Activated T-cell treated with anti-CD3 and anti-CD28 coated beads for 4 hours (primary cell): ENCODE results near the gene NACC1.

Experiments used
- DNase-seq: peaks from one replicate; pipeline ENCODE4 v3.0.0-alpha.2; 2020

Gene NACC1

DNA sequence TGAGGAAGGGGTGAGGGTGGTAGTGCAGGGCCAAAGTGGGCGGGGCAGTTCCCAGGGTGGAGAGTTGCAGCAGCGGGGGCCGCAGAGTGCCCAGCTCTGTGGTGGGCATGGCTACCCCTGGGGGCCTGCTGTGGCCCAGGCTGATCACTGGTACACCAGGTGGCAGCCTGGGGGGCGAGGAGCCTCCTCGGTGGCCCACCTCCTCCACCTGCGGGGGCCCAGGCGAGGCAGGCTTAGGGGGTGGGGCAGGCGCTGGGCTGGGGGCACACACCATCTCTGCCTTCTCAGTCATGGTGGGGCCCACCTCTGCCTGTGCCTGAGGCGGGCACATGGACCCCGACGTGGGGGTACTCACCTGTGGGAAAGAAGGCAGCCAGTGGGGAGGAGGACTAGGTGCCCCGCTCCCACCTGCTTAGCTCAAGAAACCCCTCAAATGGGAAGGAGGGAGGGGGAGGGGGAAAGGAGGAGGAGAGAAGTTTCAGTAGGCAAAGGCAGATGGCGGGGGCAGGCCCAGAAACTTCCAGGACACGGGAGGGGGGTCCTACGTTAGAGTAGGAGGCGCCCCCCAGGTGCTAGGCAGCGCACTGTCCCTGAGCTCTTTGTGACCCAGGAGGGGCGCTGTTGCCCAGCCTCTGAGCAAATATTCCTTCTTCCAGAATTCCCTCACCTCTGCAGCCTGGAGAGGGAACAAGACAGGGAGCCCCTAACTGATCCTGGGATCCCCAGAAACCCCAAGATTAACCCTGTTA is 17.0 kb upstream of the NACC1 start:
- DNase-seq = no peak

DNA sequence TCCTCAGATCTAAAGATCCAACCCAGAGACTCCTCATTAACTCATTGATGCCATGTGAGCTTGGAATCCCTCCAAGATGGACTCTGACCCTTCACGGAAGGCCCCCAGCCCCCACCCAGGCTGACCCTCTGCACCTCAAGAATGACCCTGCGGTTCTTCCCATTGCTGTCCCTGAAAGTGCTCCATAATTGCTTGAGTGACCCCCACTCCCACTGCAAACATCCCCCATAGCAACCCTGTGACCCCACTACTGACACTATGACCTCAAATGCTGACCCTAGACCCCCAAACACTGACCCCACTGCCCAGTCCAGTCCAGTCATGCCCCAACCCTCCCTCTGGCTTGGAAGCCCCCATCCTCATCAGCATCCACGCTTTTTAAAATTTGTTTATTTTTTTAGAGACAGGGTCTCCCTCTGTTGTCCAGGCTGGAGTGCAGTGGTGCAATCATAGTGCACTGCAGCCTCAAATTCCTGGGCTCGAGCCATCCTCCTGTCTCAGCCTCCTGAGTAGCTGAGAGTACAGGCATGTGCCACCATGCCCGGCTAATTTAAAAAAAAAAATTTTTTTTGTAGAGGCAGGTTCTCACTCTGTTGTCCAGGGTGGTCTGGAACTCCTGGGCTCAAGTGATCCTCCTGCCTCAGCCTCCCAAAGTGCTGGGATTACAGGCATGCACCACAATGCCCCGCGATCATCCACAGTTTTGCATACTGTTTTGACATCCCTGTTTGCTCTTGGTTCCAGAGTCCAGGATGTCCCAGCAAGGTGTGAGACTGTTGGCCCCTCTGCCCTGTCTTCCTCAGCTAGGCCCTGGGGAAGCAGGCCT is 16.3 kb upstream of the NACC1 start:
- no peak for DNase-seq

DNA sequence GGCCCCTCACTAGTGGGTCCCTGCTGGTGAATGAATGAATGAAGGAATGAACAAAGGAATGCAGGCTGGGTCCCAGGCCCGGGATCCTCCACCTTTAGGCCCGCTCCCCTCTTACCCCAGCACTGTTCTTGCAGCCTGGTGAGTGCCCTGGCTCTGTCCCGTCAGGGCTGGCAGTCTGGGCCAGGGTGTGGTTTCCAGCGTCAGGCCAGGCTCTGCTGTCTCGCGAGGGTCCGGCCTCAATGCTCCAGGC is 15.7 kb upstream of the NACC1 start:
- no peak for DNase-seq

DNA sequence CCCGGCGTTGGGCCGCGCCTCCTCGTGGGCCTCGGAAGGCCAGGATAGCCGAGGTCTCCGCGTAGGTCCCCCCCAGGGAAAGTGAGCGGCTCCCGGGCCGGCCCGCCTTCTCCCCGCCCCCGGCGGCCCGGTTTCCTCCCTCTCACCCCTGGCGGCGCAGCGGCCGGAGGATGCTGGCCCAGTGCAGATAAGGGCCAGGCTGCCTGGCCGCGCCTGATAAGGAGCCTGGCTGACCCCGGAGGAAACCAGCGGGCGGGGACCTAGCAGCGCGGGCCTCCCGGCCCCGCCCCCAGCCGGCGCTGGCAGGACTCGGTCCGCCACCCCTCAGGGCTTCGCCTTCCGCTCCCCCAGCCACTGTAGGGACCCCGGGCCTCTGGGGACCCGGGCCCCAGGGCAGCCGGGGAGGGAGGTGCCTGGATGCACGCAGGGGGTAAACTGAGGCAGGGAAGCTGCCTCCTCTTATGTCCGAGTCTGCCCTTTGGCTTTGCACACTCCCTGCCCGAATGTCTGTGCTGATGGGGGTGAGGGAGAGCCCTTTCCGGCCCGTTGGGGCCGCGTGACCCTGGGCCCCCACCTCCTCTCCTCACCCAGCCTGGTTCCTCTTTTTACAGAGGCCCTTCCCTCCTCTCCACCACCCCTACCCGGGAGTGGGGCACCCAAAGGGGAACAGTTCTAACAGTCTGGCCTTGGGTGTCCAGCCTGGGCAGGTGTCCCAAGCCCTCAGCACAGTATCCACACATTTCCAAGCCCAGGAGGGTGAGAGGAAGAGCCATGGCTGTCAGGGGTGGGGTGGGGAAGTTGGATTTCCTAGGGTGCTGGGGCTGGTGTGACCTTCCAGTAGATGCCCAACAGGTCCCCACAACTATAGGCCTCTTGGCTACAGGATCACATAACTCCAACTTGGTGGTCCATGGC is 15.1 kb upstream of the NACC1 start, which contains the start of gene LYL1:
Gene LYL1, minus strand, starts transcription at position 193 of the 915 bp plus-strand sequence. CDS start 1,687 bp downstream, outside the sequence.
- no peak for DNase-seq

DNA sequence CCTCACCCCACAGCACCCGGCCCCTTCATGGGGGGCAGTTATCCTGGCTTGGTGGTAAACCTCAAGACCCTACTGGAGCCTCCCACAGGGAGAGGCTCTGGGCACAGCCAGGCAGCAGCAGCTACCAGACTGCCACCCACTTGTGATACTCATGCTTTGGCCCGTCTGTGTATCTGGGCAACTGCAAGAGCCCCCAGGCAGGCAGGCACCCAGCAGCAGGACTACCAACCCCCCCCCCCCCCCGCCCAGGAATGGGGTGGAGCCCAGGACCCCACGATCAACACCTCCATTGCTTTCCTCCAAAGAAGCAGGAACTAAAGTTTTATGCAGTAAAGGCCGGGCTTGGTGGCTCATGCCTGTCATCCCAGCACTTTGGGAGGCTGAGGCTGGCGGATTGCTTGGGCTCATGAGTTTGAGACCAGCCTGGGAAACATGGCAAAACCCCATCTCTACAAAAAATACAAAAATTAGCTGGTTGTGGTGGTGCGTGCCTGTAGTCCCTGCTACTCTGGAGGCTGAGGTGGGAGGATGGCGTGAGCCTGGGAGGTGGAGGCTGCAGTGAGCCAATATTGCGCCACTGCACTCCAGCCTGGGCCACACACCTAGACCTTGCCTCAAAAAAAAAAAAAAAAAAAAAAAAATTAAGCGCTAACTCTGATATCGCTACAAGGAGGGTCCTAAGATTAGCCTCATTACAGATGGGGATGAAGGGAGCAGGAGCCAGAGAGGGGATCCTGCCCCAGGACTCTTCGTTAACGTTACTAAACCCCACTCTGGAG is 14.3 kb upstream of the NACC1 start:
- no peak for DNase-seq

DNA sequence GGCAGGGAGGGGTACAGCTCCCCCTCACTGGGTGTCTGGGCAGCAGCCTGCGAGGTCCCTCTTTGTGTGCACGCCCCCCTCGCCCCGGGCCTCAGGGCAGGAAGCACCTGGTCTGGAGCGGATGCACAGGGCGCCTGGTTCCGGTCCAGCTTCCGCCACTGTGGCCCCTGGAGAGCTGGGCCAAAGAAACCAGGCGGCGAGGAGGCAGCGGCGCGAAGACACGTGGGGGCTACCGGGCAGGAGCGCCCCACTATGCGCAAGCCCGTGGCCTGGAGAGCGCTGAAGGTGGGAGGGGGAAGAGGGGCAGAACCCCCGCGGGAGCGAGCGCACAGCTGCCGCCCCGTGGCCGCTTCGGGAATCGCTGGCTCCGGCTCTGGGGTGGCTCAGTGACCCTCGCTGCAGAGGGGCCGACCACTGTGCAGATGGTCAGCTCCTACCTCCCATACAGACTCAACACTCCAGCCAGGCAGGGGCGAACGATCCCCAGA is 13.7 kb upstream of the NACC1 start:
- DNase-seq = peak; percentile 55

DNA sequence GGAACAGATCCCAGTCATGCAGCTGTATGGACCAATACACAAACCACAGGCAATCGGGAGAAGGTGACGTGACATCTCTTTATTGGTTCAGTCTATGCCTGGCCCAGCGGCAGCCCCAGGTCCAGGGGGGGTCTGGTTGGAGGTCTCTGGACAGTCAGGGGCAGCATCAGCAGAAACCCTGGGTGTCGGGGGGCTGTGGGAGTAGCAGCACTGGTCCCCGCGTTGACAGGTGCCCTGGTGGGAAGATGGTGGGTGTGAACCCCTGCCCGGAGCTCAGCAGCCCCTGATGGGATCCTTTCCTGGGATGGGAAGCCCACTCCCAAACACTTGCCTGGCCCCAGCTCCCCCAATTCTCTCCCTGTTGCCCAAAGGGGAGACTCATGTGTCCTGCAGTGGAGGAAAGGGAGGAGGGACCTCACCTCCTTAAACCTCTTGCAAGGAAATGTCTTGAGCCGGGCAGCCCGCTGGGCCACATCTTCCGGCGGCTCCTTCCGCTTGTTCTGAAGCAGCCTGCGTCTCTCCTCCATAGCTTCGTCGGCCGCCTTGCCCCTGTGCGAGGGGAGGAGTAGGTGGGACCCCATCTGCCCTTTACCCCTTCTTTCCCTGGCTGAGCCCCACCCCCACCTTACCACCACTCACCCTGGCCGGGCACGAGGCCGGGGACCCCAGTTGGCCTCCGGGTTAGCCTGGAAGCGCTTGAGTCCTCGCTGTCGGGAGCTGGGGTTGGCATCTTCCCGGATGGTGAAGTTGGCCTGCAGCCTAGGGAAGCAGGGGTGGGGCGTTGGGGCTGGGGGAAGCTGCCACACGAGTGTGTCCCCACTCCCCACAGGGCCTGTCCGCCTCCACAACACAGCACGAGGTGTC is 13.0 kb upstream of the NACC1 start:
- no peak for DNase-seq

DNA sequence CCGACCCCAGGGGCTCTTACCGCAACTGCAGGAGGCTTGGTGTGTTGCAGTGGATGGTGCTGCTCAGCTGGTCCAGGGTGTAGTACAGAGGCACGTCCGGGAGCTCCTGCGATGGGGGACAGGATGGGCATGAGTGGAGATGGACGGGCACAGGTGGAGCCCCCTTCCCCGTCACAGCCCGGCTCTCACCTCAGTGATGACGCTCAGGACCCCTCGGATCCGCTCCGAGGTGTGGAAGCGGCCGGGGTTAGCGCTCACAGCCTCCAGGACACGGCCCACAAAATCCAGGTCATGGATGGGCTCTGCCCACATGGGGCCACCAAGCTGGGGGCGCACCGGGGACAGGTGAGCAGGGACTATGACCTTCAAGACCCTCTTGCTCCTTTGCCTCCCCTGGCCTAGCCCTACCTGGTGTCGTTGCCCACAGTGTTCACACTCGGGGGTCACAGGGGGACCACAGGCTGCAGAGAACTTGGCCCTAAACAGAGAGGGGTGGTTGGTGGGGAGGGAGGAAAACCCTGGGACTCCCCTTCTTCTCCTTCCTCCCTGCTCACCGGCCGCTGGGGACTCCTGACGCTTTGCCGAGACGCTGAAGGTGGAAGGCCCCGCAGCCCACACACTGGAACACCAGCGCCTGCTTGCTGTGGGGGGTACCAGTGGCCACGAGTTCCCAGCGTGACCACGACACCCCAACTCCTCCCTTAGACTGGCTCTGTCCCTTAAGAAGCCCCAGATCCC is 8.5 kb upstream of the NACC1 start:
- no peak for DNase-seq

DNA sequence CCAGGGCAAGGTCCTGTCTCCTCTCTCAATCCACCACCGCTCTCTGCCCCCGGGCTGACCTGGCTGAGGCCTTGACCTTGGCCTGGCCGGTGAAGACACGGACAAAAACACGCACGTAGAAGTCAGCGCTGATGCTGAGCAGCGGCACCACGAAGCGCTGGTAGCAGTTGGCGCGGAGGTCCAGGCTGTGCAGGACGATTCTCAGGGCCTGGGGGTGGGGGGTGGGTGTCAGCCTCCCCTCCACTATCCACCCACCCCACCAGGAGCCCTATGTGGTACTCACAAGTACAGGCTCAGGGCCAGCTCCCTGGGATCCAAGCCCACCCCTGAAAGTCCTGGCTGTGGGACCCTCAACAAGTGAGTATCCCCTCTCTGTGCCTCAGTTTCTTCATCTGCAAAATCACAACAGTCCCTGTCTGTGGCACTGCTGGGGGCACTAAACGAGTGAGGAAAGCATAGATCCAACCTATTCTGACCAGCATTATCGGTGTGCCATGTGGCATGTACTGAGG is 7.9 kb upstream of the NACC1 start:
- DNase-seq = no peak

DNA sequence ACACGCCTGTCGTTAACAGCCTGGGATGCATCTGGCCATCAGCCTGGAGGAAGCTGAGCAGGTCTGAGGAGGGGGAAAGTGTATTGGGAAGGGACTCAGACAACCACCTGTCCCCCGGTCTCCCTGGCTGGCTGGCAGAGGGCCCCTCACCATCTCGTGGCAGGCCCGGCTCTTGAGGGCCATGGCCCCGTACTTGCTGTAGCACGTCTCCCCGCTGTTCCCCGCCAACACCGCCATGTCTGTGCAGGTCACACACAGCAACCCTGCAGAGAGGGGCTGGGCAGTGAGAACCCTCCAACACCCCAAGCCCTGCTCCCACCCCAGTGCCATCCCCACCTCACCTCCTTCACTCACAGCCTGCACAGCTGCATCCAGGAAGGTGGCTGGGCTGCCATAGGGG is 5.5 kb upstream of the NACC1 start:
- DNase-seq = no peak

DNA sequence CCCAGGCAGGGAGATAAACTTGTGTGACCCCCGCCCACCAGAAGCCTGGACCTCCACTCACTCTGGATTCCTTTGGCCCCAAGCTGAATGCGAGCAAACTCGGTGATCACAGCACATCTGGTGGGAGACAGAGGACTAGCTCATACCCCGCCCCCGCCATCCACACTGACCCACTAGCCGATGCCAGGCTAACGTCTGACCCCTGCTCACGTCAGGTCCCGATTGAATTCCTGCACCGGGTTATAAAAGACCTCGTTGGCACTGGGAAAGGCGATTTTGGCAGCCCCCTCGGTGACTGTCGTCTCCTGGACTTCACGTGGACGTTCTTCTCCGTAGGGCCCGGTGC is 2.2 kb upstream of the NACC1 start:
- no peak for DNase-seq

DNA sequence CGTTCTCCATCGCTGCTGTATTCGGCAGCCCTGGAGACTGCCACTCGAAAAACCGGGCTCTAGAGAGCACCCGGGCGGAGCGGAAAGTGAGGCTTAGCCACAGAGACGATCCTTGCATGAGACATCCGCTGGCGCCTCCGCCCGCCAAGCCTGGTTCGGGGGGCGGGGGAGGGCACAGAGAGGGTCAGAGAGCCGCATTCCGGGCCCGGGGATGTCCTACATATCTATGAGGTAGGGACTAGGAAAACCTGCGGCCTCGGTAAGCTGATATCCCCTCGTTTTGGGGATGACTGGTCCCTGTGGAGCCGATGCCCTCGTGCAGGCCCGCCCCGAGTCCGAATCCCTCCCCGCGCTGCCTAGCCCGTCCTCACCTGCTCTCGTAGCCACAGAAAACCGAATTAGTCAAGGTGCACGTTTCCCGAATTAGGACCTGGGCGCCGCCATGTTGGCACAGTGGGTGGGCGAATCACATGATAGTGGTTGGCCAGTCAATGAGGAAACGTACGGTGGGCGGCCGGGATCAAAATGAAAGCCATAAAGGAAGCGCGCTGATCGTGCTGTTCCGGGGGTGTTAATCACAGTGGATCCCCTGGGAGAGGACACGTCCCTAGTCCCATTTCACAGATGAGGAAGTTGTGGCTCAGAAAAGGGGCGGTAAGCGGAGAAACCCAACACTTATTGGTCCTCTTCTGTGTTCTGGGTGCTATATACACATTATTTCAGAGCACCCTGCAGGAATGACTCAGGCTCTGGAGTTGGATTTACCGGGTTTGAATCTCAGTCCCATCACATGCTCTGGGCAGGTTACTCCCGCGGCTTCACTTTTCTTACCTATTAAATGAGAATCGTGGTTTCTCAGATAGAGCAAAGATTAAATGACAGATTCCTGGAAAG is 1.5 kb upstream of the NACC1 start, which contains the start of gene TRMT1:
Gene TRMT1, minus strand, starts transcription at position 459 of the 894 bp plus-strand sequence. Its CDS starts 341 bp downstream, at position 118.
- peak; percentile 91 for DNase-seq

DNA sequence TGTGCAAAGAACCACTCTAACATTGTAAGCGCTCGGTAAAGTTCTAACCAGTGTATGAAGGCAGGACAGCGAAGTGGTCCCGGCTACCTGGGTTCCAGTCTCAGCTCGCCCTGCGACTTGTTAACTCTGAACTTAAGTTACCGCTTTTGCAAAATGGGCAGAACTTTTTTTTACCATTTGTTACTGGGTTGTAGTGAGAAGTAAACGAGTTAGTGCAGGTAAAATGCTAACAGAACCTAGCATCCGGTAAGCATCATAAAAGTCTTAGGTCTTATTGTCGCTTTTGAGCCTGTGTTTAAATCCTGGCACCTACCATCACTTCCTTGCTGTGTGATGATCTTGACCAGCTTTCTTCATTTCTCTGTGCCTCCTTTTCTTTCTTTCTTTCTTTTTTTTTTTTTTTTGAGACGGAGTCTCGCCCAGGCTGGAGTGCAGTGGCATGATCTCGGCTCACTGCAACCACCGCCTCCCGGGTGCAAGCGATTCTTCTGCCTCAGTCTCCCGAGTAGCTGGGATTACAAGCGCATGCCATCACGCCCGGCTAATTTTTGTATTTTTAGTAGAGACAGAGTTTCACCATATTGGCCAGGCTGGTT is 790 bp upstream of the NACC1 start:
- no peak for DNase-seq

DNA sequence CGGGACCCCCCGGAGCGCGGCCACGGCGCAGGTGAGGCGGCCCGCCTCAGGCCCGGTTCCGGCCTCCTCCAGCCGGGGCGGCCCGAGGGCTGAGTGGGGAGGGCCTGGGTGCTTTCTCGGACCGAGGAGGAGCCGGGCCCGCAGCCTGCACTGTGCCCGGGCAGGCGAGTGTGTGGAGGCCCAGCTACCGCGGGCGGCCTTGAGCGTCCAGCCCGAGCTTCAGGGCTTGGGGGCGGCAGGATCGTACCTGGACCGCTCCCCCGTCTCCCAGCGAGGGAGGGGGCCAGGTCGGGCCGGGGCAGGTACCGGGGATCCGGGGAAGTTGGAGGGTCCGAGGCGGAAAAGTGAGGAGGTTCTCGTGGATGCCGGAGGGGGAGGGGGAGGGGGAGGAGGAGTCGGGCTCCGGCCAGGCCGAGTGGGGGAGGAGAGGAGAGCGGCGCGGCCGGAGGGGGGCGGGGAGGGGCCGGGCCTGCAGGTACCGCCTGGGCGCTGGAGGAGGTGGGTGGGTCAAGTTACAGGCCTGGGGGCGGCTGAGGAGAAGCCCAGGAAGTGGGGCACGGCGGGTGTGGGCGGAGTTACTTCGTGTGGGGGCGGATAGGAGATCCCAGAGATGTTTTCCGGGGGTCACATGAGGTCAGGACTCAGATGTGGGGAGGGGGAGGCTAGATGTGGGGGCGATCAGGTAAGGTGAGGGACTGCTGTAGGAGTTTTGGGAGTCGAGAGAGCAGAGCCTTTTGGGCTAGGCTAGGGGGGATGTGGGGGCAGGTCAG is 545 bp downstream of the NACC1 start:
- DNase-seq = no peak

DNA sequence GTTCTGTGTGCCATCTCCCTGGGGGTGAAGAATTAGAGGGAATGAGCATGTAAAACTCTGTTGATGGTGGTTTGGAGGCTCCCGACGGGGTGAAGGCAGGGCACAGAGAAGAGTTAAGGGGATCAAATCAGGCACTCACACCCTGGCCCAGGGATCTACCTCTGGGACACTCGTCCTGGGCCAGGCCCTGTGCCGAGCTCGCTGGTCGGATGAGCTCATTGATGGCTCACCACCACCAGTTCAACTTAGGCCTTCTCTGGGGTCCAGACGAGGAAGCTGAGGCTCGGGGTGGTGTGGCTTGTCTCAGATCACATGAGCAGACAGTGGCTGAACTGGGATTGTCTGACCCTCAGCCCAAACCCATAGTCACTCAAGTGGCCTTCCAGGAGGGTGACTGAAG is 1.6 kb downstream of the NACC1 start:
- DNase-seq = no peak

DNA sequence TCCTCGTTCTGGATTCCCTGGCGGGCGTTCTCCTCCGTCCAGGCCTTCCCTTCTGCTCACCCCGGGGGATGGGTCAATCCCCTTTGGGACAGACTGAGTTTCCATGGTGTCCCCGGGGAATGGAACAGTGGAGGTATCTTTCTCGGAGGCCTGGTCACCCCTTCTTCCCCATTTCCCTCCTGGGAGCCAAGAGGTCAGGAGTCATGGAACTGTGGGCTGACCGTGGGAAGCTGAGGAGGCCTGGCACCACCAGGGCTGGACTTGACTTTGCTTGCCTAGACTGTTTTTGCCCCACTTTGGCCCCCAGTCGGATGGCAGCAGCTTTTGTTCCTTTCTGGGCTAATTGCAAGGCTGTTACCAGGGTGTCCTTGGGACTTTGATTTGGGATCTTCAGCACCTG is 2.0 kb downstream of the NACC1 start:
- DNase-seq = no peak

DNA sequence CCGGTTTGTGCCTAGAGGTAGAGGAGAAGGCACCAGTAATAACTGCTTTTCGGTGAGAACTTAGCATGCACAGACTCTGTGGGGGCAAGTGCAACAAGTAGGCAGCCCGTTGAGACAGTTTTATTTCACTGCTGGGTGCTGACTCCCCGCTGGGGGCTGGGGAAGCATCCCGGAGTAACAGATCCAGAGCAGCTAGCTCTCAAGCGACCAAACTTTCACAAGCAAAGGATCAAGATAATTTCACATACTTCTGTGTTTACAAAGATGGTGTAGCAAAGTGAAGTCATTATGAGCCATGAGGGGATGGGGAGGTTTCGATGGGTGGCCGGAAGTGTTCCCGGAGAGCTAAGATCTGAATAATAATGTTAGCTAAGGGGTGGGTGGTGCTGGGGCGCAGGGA is 2.8 kb downstream of the NACC1 start:
- no peak for DNase-seq
